ENCODE results near the gene OTOG.

The OTOG gene

GRCh38 chr11:17535488-17535887, 11.6 kb upstream of the OTOG start:
- in situ Hi-C loops (cut with HindIII; ENCODE audit: low sequenced_read_pairs), result no loop called here

- in situ Hi-C loops (cut with HindIII; ENCODE audit: low sequenced_read_pairs), result no loop called here
Measured at GRCh38 chr11:17537261-17537660, 9.8 kb upstream of the OTOG start.

GRCh38 chr11:17538054-17538453, 9.0 kb upstream of the OTOG start:
- in situ Hi-C loops (cut with HindIII; ENCODE audit: low sequenced_read_pairs), result no loop called here

- in situ Hi-C loops (cut with HindIII; ENCODE audit: low sequenced_read_pairs), result no loop called here
Measured at GRCh38 chr11:17538731-17539130, 8.3 kb upstream of the OTOG start.

GRCh38 chr11:17540807-17541206, 6.3 kb upstream of the OTOG start:
- in situ Hi-C loops (cut with HindIII; ENCODE audit: low sequenced_read_pairs), result no loop called here

GRCh38 chr11:17541330-17541885, 5.7 kb upstream of the OTOG start:
- in situ Hi-C loops (cut with HindIII; ENCODE audit: low sequenced_read_pairs), result no loop called here

- in situ Hi-C loops (cut with HindIII; ENCODE audit: low sequenced_read_pairs), result no loop called here
Measured at GRCh38 chr11:17542249-17542648, 4.8 kb upstream of the OTOG start.

- in situ Hi-C loops (cut with HindIII; ENCODE audit: low sequenced_read_pairs), result no loop called here
Measured at GRCh38 chr11:17543041-17543440, 4.0 kb upstream of the OTOG start.

- in situ Hi-C loops (cut with HindIII; ENCODE audit: low sequenced_read_pairs), result no loop called here
Measured at GRCh38 chr11:17543574-17544180, 3.4 kb upstream of the OTOG start.

GRCh38 chr11:17544181-17544622, 2.9 kb upstream of the OTOG start, which contains the start of gene USH1C:
Gene USH1C, minus strand, starts transcription at chr11:17544416. Its CDS starts 109 bp downstream, at chr11:17544307.
- in situ Hi-C loops (cut with HindIII; ENCODE audit: low sequenced_read_pairs), result no loop called here

GRCh38 chr11:17546240-17546639, 819 bp upstream of the OTOG start:
- in situ Hi-C loops (cut with HindIII; ENCODE audit: low sequenced_read_pairs), result no loop called here

GRCh38 chr11:17547932-17548331, 873 bp downstream of the OTOG start:
- in situ Hi-C loops (cut with HindIII; ENCODE audit: low sequenced_read_pairs), result no loop called here

- in situ Hi-C loops (cut with HindIII; ENCODE audit: low sequenced_read_pairs), result no loop called here
Measured at GRCh38 chr11:17548444-17548843, 1.4 kb downstream of the OTOG start.

- in situ Hi-C loops (cut with HindIII; ENCODE audit: low sequenced_read_pairs), result loop anchor here (5.0 kb wide), 2 partner anchors 53 to 102 kb away; no protein-coding TSS in a partner anchor
Measured at GRCh38 chr11:17550450-17551346, 3.6 kb downstream of the OTOG start.

- in situ Hi-C loops (cut with HindIII; ENCODE audit: low sequenced_read_pairs), result loop anchor here (5.0 kb wide), 2 partner anchors 54 to 101 kb away; no protein-coding TSS in a partner anchor
Measured at GRCh38 chr11:17551347-17552040, 4.4 kb downstream of the OTOG start.

GRCh38 chr11:17552041-17552355, 4.9 kb downstream of the OTOG start:
- in situ Hi-C loops (cut with HindIII; ENCODE audit: low sequenced_read_pairs), result loop anchor here (5.0 kb wide), 2 partner anchors 55 to 100 kb away; no protein-coding TSS in a partner anchor

GRCh38 chr11:17552392-17553248, 5.6 kb downstream of the OTOG start:
- in situ Hi-C loops (cut with HindIII; ENCODE audit: low sequenced_read_pairs), result loop anchor here (5.0 kb wide), 2 partner anchors 55 to 100 kb away; no protein-coding TSS in a partner anchor

GRCh38 chr11:17553249-17553546, 6.1 kb downstream of the OTOG start:
- in situ Hi-C loops (cut with HindIII; ENCODE audit: low sequenced_read_pairs), result loop anchor here (5.0 kb wide), 2 partner anchors 56 to 99 kb away; no protein-coding TSS in a partner anchor

GRCh38 chr11:17554487-17554886, 7.4 kb downstream of the OTOG start:
- in situ Hi-C loops (cut with HindIII; ENCODE audit: low sequenced_read_pairs), result loop anchor here (5.0 kb wide), 2 partner anchors 57 to 98 kb away; no protein-coding TSS in a partner anchor

- in situ Hi-C loops (cut with HindIII; ENCODE audit: low sequenced_read_pairs), result no loop called here
Measured at GRCh38 chr11:17556999-17557398, 9.9 kb downstream of the OTOG start.
